ENCODE data around the gene GPX5. TPM values are rescaled to one million over a fixed set of nuclear protein-coding genes. Genes with fewer than 3 reads are reported as not detected.

Gene GPX5
- total RNA-seq, 4 donors from 2014 or later: not detected

DNA sequence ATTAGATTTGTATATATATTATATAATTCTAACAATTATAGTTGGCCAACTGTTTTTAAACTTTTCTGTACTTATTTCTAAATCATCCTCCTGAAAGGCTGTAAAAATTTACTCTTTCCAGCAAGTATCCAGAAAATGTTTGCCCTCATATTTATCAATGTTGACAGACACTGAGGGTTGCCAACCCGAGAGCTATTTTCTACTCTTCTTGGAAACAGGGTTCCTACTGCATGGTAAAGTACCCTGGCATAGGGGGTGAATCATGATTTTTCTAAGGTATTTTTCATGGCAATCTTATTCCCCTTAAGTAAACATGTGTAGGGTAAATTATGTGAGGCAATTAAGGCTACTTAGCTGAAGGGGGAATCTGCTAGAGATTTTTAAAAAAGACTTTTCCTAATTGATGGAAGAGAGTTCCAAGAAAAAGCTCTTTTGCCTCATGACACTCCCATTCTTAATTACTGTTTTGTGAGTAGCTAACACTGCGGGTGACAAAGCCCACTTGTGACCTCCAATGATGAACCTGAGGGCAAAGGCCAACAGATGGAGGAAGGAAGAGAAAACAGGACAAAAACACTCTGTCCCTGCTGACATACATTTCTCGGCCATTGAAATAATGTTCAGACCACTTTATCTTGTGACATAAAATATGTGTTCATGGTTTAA is 37.9 kb downstream of the GPX5 start:
- no peak overlapping the region for H3K4me3 ChIP-seq (replicated peaks in 1 of 3)
- 52 to 65% methylated on average over 3 of the region's 3 CpGs for WGBS, 2 donors
- DNase-seq: no peak
- H3K4me1 ChIP-seq: no peaks in the 10 kb centered on the region
- intact Hi-C loops (cut with DNase I): no loop called here
- H3K9me3 ChIP-seq: no peaks in the 10 kb centered on the region
- H3K36me3 ChIP-seq: no peaks in the 10 kb centered on the region
- no peak overlapping the region for H3K27ac ChIP-seq
- no peak for TF ChIP-seq POLR2A (IDR thresholded peaks at IDR 0.05)
- TF ChIP-seq, protein P1, sequence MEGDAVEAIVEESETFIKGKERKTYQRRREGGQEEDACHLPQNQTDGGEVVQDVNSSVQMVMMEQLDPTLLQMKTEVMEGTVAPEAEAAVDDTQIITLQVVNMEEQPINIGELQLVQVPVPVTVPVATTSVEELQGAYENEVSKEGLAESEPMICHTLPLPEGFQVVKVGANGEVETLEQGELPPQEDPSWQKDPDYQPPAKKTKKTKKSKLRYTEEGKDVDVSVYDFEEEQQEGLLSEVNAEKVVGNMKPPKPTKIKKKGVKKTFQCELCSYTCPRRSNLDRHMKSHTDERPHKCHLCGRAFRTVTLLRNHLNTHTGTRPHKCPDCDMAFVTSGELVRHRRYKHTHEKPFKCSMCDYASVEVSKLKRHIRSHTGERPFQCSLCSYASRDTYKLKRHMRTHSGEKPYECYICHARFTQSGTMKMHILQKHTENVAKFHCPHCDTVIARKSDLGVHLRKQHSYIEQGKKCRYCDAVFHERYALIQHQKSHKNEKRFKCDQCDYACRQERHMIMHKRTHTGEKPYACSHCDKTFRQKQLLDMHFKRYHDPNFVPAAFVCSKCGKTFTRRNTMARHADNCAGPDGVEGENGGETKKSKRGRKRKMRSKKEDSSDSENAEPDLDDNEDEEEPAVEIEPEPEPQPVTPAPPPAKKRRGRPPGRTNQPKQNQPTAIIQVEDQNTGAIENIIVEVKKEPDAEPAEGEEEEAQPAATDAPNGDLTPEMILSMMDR (IDR thresholded peaks at IDR 0.05): no peak
- H3K27me3 ChIP-seq: no peaks in the 10 kb centered on the region

DNA sequence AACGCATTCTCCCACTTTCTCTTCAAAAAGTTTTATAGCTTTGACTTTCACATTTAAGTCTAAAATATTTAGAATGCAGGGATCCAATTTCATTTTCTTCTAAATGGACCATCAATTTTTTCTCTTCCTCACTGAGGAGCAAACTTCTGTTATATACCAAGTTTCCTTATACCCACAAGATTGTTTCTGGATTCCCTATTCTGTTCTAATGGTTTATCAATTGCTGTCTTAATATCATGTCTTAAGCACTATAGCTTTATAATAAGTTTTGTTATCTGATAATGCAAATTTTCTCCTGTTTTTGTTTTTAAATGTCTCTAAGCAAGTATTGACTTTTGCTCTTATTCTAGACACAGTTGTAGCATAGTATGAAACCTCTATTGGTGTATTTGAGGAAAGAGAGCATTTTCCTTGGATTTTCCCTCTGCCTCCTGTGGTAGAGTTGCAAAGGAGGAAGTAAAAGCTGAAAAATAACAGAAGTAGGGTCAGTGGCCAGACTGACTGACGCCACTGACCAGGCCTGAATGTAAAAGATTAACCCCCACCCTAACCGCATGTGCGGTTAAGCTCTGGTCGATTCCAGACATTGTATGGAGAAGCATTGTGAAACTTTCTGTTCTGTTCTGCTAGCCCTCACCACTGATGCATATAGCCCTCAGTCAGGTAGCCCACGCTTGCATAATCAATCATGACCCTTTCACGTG is 40.3 kb downstream of the GPX5 start:
- no peak overlapping the region for H3K27ac ChIP-seq
- no peaks in the 10 kb centered on the region for H3K27me3 ChIP-seq
- no peaks in the 10 kb centered on the region for H3K36me3 ChIP-seq
- H3K4me3 ChIP-seq (replicated peaks in 1 of 3): no peak overlapping the region
- DNase-seq: no peak
- H3K4me1 ChIP-seq: no peaks in the 10 kb centered on the region
- no peak for TF ChIP-seq POLR2A (IDR thresholded peaks at IDR 0.05)
- TF ChIP-seq, protein P1 (IDR thresholded peaks at IDR 0.05): no peak
- H3K9me3 ChIP-seq: no peaks in the 10 kb centered on the region
- intact Hi-C loops (cut with DNase I): no loop called here
- WGBS, 2 donors: 60 to 63% methylated on average over 7 of the region's 7 CpGs

DNA sequence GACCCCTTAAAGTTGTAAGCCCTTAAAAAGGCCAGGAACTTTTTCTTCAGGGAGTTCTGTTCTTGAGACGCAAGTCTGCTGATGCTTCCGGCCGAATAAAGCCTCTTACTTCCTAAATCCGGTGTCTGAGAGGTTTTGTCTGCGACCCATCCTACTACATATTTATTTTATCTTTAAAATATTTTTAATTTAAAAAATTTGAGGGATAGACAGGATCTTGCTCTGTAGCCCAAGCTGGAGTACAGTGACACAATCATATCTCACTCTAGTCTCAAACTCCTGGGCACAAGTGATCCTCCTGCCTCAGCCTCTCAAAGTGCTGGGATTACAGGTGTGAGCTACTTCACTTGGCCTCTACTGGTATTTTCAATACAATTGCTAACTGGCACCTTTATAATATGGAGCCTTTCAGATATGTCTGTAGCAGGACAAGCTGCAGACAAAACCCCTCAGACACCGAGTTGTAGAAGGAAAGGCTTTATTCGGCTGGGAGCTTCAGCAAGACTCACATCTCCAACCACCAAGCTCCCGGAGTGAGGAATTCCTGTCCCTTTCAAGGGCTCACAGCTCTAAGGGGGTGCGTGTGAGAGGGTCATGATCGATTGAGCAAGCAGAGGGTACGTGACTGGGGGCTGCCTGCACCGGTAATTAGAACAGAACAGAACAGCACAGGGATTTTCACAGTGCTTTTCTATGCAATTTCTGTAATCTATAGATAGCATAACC is 41.0 kb downstream of the GPX5 start:
- H3K4me1 ChIP-seq: no peaks in the 10 kb centered on the region
- no peak overlapping the region for H3K4me3 ChIP-seq (replicated peaks in 1 of 3)
- H3K9me3 ChIP-seq: no peaks in the 10 kb centered on the region
- H3K36me3 ChIP-seq: no peaks in the 10 kb centered on the region
- intact Hi-C loops (cut with DNase I): no loop called here
- WGBS, 2 donors: 88 to 89% methylated on average over 12 of the region's 12 CpGs
- H3K27me3 ChIP-seq: no peaks in the 10 kb centered on the region
- DNase-seq: no peak
- TF ChIP-seq, protein P1 (IDR thresholded peaks at IDR 0.05): no peak
- TF ChIP-seq POLR2A (IDR thresholded peaks at IDR 0.05): no peak
- H3K27ac ChIP-seq: no peak overlapping the region

DNA sequence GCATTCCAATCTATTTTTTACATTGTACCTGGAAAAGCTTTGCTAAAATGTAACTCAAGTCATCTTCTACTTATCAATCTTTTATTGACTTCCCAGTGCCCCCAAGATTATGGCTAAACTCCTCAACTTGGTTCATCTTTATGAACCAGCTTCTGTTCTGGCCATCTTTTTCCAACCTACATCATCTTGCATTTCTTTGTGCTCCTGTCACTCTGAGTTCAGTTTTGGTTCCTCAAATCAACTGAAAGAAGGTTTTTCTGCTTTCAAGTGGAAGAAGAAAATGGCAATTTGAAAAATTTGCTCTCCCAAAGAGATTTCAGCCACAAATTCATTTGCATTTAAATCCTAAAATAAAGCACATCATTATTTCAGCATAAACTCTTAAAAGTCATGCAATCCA is 41.8 kb downstream of the GPX5 start:
- DNase-seq: no peak
- intact Hi-C loops (cut with DNase I): no loop called here
- TF ChIP-seq POLR2A (IDR thresholded peaks at IDR 0.05): no peak
- TF ChIP-seq, protein P1 (IDR thresholded peaks at IDR 0.05): no peak
- Histone ChIP-seq H3K27me3 (no peaks in the 10 kb centered on the region), H3K9me3 (no peaks in the 10 kb centered on the region), H3K36me3 (no peaks in the 10 kb centered on the region), H3K4me3 (replicated peaks in 1 of 3) (no peak overlapping the region), H3K27ac (no peak overlapping the region), H3K4me1 (no peaks in the 10 kb centered on the region)
